Lower lobe of right lung (tissue), 2 donors: ENCODE data around the gene VSTM2B. TPM values are rescaled to one million over a fixed set of nuclear protein-coding genes. Genes with fewer than 3 reads are reported as not detected.

Experiments used
- ATAC-seq, 2 donors: fragments of 200-7000 bp; cut with Tn5 transposase; one replicate each; pipeline ENCODE4 v1.9.1; 2020 to 2022; ENCODE audit warnings: mild to moderate bottlenecking in 2 of 2, moderate library complexity in 2 of 2
- DNase-seq: peaks from one replicate; pipeline ENCODE4 v3.0.0-alpha.2; 2020
- H3K27ac ChIP-seq: fragments of 200-600 bp; one replicate; pipeline ENCODE4 v1.8.0; 2022
- H3K27me3 ChIP-seq: fragments of 200-600 bp; one replicate; pipeline ENCODE4 v1.8.0; 2022; ENCODE audit warnings: low read depth
- H3K36me3 ChIP-seq: fragments of 200-600 bp; one replicate; pipeline ENCODE4 v1.8.0; 2022; ENCODE audit warnings: mild to moderate bottlenecking
- H3K4me1 ChIP-seq: fragments of 200-600 bp; one replicate; pipeline ENCODE4 v1.8.0; 2022
- H3K4me3 ChIP-seq: fragments of 200-600 bp; one replicate; pipeline ENCODE4 v1.8.0; 2022; ENCODE audit warnings: mild to moderate bottlenecking
- H3K9me3 ChIP-seq: fragments of 200-600 bp; one replicate; pipeline ENCODE4 v1.8.0; 2022
- CTCF ChIP-seq: fragments of 200-600 bp; IDR thresholded peaks from one replicate; pipeline ENCODE4 v1.8.0; 2022; ENCODE audit warnings: antibody characterized with exemption, mild to moderate bottlenecking
- intact Hi-C: fragments of 100-400 bp; cut with DNase I; formaldehyde crosslinking; loops from one replicate; pipeline ENCODE4 v1.11.0; 2022
- total RNA-seq: library from RNA; stranded (reverse); fragmentation: NEBNext Ultra II Directional; extraction: Animal tissue kit (Norgen Biotek cat#: 25700); gene quantifications from one replicate; pipeline ENCODE4 v1.2.1, GENCODE V29; 2021
- donor health status: DM: no; HTN: yes; CAD: no; lungs with severe emphysema.

The VSTM2B gene
- total RNA-seq, 1 donor from 2014 or later = not detected

GRCh38 chr19:29576761-29577648, 51.2 kb downstream of the VSTM2B start:
- no peaks in the 10 kb centered on the region for H3K4me1 ChIP-seq
- DNase-seq = no peak
- H3K36me3 ChIP-seq = no peaks in the 10 kb centered on the region
- peaks cover 15% of the 10 kb centered on the region for H3K27me3 ChIP-seq
- ATAC-seq = no peak
- no peak overlapping the region for H3K4me3 ChIP-seq
- intact Hi-C loops = no loop called here
- no peaks in the 10 kb centered on the region for H3K9me3 ChIP-seq
- no peak overlapping the region for H3K27ac ChIP-seq
- TF ChIP-seq CTCF = no peak

DNA sequence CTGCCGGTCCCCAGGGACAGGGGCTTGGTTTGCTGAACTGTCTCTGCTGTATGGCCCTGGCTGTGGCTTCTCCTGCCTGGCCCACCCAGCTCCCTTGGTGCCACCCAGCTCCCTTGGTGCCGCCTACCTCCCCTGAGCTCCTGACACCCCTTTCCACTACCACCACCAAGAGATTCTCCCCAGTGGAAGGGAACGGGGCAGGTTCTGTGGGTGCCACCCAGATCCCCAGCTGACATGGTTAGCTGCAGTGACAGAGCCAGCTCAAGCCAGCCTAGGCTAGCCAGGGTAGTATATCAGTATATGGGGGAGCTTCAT, 51.8 kb downstream of the VSTM2B start:
- ATAC-seq (no peak), DNase-seq (no peak)
- peaks cover 15% of the 10 kb centered on the region for H3K27me3 ChIP-seq
- no peaks in the 10 kb centered on the region for H3K4me1 ChIP-seq
- no peaks in the 10 kb centered on the region for H3K36me3 ChIP-seq
- no peak overlapping the region for H3K27ac ChIP-seq
- H3K9me3 ChIP-seq = no peaks in the 10 kb centered on the region
- H3K4me3 ChIP-seq = no peak overlapping the region
- no peak for TF ChIP-seq CTCF
- intact Hi-C loops = no loop called here

DNA sequence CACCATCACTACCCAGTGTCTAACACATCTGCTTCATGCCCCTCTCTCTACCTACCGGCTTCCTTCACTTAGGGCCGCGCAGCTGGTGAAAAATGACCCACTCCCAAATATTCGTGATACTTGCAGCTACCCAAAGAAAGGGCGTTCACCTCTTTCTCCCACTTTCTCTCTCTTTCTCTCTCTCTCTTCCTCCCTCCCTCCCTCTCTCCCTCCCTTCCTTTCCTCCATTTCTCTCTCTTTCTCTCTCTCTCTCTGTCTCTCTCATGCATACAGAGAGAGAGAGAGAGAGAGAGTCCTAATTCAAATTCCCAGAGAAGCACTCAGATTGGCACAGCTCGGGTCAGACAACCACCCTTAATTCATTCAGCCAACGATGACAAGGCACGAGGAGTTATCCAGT, 52.6 kb downstream of the VSTM2B start:
- intact Hi-C loops = no loop called here
- no peak for DNase-seq
- Histone ChIP-seq H3K4me1 (no peaks in the 10 kb centered on the region), H3K27me3 (peaks cover 15% of the 10 kb centered on the region), H3K4me3 (no peak overlapping the region), H3K36me3 (no peaks in the 10 kb centered on the region), H3K9me3 (no peaks in the 10 kb centered on the region), H3K27ac (no peak overlapping the region)
- TF ChIP-seq CTCF = no peak
- ATAC-seq = no peak

GRCh38 chr19:29579308-29579910, 53.6 kb downstream of the VSTM2B start:
- H3K4me3 ChIP-seq = no peak overlapping the region
- no peaks in the 10 kb centered on the region for H3K9me3 ChIP-seq
- DNase-seq = no peak
- peaks cover 15% of the 10 kb centered on the region for H3K27me3 ChIP-seq
- no peak overlapping the region for H3K27ac ChIP-seq
- intact Hi-C loops = no loop called here
- no peaks in the 10 kb centered on the region for H3K4me1 ChIP-seq
- no peaks in the 10 kb centered on the region for H3K36me3 ChIP-seq
- no peak for TF ChIP-seq CTCF
- ATAC-seq = no peak

GRCh38 chr19:29581398-29581797, 55.6 kb downstream of the VSTM2B start:
- TF ChIP-seq CTCF = no peak
- no peak overlapping the region for H3K4me3 ChIP-seq
- H3K9me3 ChIP-seq = no peaks in the 10 kb centered on the region
- H3K27me3 ChIP-seq = peaks cover 5% of the 10 kb centered on the region
- H3K36me3 ChIP-seq = no peaks in the 10 kb centered on the region
- no peaks in the 10 kb centered on the region for H3K4me1 ChIP-seq
- ATAC-seq (no peak), DNase-seq (no peak)
- no peak overlapping the region for H3K27ac ChIP-seq
- intact Hi-C loops = no loop called here
